ENCODE data around the gene OR2AP1. TPM values are rescaled to one million over a fixed set of nuclear protein-coding genes. Genes with fewer than 3 reads are reported as not detected.

The OR2AP1 gene
- polyA plus RNA-seq, 1 donor from 2014 or later: not detected

DNA sequence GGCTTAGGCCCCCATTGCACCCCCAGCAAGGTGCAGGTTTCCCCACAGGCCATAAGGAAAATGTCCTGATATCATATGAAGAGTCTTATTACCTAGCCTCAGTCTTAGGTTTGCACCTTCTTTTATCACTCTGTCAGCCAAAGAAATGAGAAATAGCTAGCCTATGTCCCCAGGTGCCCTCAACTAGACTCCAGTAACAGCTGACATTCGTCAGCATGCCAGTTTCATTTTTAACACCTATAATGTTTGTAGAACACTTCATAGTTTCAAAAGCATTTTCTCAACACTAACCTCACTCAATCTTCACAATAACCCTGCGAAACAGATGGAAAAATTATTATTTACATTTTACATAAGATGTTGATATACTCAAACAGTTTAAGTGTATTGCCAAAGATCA is 40.4 kb downstream of the OR2AP1 start:
- Histone ChIP-seq H3K9ac (ENCODE audit: low read length) (no peak overlapping the region), H3K9me3 (ENCODE audit: low read length) (no peaks in the 10 kb centered on the region)

DNA sequence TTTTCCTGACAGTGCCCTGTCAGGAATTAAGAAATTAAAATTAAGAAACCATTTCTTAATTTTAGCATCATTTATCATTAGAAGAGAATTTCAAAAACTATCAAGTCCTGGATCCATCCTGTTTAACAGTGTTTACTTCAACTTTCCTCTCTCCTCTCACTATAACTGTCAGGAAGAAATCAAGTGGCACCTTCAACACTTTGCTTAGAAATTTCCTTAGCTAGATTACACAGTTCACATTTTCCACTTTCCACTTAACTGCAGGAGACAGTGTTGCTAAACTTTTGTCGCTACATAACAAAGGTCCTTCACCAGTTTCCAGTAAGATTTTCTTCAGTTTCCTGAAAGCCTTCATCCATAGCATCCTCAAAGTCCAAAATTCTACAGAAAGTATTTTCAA is 42.5 kb downstream of the OR2AP1 start:
- H3K4me3 ChIP-seq (ENCODE audit: low read length): no peak overlapping the region
- H3F3A ChIP-seq (ENCODE audit: insufficient read depth, low read length, poor library complexity, severe bottlenecking): no peaks in the 10 kb centered on the region
- H3K9ac ChIP-seq (ENCODE audit: low read length): no peak overlapping the region
- H3K9me2 ChIP-seq (ENCODE audit: insufficient read depth, low read length): no peaks in the 10 kb centered on the region
- H3K79me2 ChIP-seq (replicated peaks; ENCODE audit: insufficient read depth, low read length): no peaks in the 10 kb centered on the region
- no peak overlapping the region for H3K4me2 ChIP-seq (ENCODE audit: low read length)
- H4K20me1 ChIP-seq (ENCODE audit: insufficient read depth): no peaks in the 10 kb centered on the region
- H2AFZ ChIP-seq (ENCODE audit: low read depth, low read length): no peak overlapping the region
- no peaks in the 10 kb centered on the region for H3K9me3 ChIP-seq (ENCODE audit: low read length)
- H3K27ac ChIP-seq (ENCODE audit: low read length): no peak overlapping the region
- no peaks in the 10 kb centered on the region for H3K27me3 ChIP-seq (ENCODE audit: insufficient read depth, low read depth, low read length)
- H3K36me3 ChIP-seq (ENCODE audit: insufficient read depth, low read length): no peaks in the 10 kb centered on the region
- TF ChIP-seq, protein P1, sequence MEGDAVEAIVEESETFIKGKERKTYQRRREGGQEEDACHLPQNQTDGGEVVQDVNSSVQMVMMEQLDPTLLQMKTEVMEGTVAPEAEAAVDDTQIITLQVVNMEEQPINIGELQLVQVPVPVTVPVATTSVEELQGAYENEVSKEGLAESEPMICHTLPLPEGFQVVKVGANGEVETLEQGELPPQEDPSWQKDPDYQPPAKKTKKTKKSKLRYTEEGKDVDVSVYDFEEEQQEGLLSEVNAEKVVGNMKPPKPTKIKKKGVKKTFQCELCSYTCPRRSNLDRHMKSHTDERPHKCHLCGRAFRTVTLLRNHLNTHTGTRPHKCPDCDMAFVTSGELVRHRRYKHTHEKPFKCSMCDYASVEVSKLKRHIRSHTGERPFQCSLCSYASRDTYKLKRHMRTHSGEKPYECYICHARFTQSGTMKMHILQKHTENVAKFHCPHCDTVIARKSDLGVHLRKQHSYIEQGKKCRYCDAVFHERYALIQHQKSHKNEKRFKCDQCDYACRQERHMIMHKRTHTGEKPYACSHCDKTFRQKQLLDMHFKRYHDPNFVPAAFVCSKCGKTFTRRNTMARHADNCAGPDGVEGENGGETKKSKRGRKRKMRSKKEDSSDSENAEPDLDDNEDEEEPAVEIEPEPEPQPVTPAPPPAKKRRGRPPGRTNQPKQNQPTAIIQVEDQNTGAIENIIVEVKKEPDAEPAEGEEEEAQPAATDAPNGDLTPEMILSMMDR (IDR thresholded peaks at IDR 0.05; ENCODE audit: poor library complexity, severe bottlenecking): no peak
- TF ChIP-seq MXI1 (conservative IDR thresholded peaks at IDR 0.05; ENCODE audit: poor library complexity, severe bottlenecking): no peak
- no peak for TF ChIP-seq EZH2 (IDR thresholded peaks at IDR 0.05; ENCODE audit: borderline replicate concordance, insufficient read depth, low read length, poor library complexity, severe bottlenecking)
- no peak for TF ChIP-seq TAF1 (IDR thresholded peaks at IDR 0.05; ENCODE audit: low read depth)
- TF ChIP-seq SMC3 (conservative IDR thresholded peaks at IDR 0.05; ENCODE audit: poor library complexity): no peak
- TF ChIP-seq EP300 (conservative IDR thresholded peaks at IDR 0.05; ENCODE audit: poor library complexity, severe bottlenecking): no peak
- TF ChIP-seq, protein P2, sequence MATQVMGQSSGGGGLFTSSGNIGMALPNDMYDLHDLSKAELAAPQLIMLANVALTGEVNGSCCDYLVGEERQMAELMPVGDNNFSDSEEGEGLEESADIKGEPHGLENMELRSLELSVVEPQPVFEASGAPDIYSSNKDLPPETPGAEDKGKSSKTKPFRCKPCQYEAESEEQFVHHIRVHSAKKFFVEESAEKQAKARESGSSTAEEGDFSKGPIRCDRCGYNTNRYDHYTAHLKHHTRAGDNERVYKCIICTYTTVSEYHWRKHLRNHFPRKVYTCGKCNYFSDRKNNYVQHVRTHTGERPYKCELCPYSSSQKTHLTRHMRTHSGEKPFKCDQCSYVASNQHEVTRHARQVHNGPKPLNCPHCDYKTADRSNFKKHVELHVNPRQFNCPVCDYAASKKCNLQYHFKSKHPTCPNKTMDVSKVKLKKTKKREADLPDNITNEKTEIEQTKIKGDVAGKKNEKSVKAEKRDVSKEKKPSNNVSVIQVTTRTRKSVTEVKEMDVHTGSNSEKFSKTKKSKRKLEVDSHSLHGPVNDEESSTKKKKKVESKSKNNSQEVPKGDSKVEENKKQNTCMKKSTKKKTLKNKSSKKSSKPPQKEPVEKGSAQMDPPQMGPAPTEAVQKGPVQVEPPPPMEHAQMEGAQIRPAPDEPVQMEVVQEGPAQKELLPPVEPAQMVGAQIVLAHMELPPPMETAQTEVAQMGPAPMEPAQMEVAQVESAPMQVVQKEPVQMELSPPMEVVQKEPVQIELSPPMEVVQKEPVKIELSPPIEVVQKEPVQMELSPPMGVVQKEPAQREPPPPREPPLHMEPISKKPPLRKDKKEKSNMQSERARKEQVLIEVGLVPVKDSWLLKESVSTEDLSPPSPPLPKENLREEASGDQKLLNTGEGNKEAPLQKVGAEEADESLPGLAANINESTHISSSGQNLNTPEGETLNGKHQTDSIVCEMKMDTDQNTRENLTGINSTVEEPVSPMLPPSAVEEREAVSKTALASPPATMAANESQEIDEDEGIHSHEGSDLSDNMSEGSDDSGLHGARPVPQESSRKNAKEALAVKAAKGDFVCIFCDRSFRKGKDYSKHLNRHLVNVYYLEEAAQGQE (IDR thresholded peaks at IDR 0.05; ENCODE audit: borderline replicate concordance): no peak
- no peak for TF ChIP-seq POLR2AphosphoS5 (IDR thresholded peaks at IDR 0.05)
- no peak for TF ChIP-seq RAD21 (conservative IDR thresholded peaks at IDR 0.05)

More for the DNA sequence above, 40.4 kb downstream of the OR2AP1 start:
- no peak overlapping the region for H3K27ac ChIP-seq (ENCODE audit: low read length)
- no peaks in the 10 kb centered on the region for H3K79me2 ChIP-seq (replicated peaks; ENCODE audit: insufficient read depth, low read length)
- H3K36me3 ChIP-seq (ENCODE audit: insufficient read depth, low read length): no peaks in the 10 kb centered on the region
- no peak overlapping the region for H3K4me2 ChIP-seq (ENCODE audit: low read length)
- H3F3A ChIP-seq (ENCODE audit: insufficient read depth, low read length, poor library complexity, severe bottlenecking): no peaks in the 10 kb centered on the region
- no peaks in the 10 kb centered on the region for H4K20me1 ChIP-seq (ENCODE audit: insufficient read depth)
- no peaks in the 10 kb centered on the region for H3K27me3 ChIP-seq (ENCODE audit: insufficient read depth, low read depth, low read length)
- H3K9me2 ChIP-seq (ENCODE audit: insufficient read depth, low read length): no peaks in the 10 kb centered on the region
- H3K4me3 ChIP-seq (ENCODE audit: low read length): no peak overlapping the region
- TF ChIP-seq POLR2AphosphoS5 (IDR thresholded peaks at IDR 0.05): no peak
- no peak for TF ChIP-seq SMC3 (conservative IDR thresholded peaks at IDR 0.05; ENCODE audit: poor library complexity)
- TF ChIP-seq, protein P1 (IDR thresholded peaks at IDR 0.05; ENCODE audit: poor library complexity, severe bottlenecking): no peak
- no peak overlapping the region for H2AFZ ChIP-seq (ENCODE audit: low read depth, low read length)

Measured in neural cell (in vitro differentiated cells).